HEK293 (cell line): ENCODE measurements around the gene SUSD6.

ENCODE experiments used
- CTCF ChIA-PET: fragments of 350-600 bp; formaldehyde crosslinking; extraction: SDS; loops from one replicate; lab custom pipeline; 2021; ENCODE audit warnings: antibody characterized with exemption; lab: Yijun Ruan, JAX
- POLR2A ChIA-PET: fragments of 300-600 bp; formaldehyde crosslinking; extraction: SDS; loops from one replicate; lab custom pipeline; 2020; ENCODE audit warnings: antibody characterized with exemption, inconsistent platforms; lab: Yijun Ruan, JAX
- H3K27ac ChIP-seq: fragments of 200-500 bp; sonication (Bioruptor generic); 2 replicates; pipeline ENCODE4 v1.5.1; 2014; ENCODE audit warnings: low read depth, low read length, control low read depth, inconsistent platforms; ENCODE audit errors: extremely low read depth
- H3K36me3 ChIP-seq, 2 experiments: fragments of 200-500 bp in 1 of 2; sonication (Bioruptor generic) in 1 of 2; 1 replicate in 1 of 2; 2 replicates in 1 of 2; pipeline ENCODE4 v1.5.1; 2014 to 2017; ENCODE audit warnings: inconsistent platforms in 2 of 2, low read length in 2 of 2; ENCODE audit not compliant: control insufficient read depth in 2 of 2, insufficient read depth in 1 of 2
- H3K4me1 ChIP-seq: fragments of 200-500 bp; sonication (Bioruptor generic); 2 replicates; pipeline ENCODE4 v1.5.1; 2014; ENCODE audit warnings: mild to moderate bottlenecking, low read length, inconsistent platforms; ENCODE audit not compliant: control insufficient read depth, insufficient read depth
- H3K4me3 ChIP-seq: 2 replicates; pipeline ENCODE4 v1.5.1; 2011; ENCODE audit warnings: low read depth, mild to moderate bottlenecking, control low read depth, low read length, moderate library complexity
- H3K9me3 ChIP-seq: fragments of 200-500 bp; sonication (Bioruptor generic); 2 replicates; pipeline ENCODE4 v1.5.1; 2014; ENCODE audit warnings: low read depth, low read length, inconsistent platforms; ENCODE audit not compliant: control insufficient read depth, insufficient read depth
- AEBP2 ChIP-seq: fragments of 450-650 bp; formaldehyde crosslinking; IDR thresholded peaks from 2 replicates; pipeline ENCODE4 v1.5.1; 2016; ENCODE audit warnings: missing biosample characterization, missing genetic modification characterization, borderline replicate concordance
- HOXA7 ChIP-seq: sonication (generic); formaldehyde crosslinking; IDR thresholded peaks from 2 replicates; pipeline ENCODE4 v1.8.1; 2022; ENCODE audit warnings: missing genetic modification reagents, borderline replicate concordance
- KLF17 ChIP-seq: fragments of 450-650 bp; formaldehyde crosslinking; IDR thresholded peaks from 2 replicates; pipeline ENCODE4 v1.5.1; 2016; ENCODE audit warnings: missing biosample characterization, missing genetic modification characterization
- KLF9 ChIP-seq: fragments of 450-650 bp; formaldehyde crosslinking; IDR thresholded peaks from 2 replicates; pipeline ENCODE4 v1.5.1; 2016; ENCODE audit warnings: missing biosample characterization, missing genetic modification characterization, low read depth
- PATZ1 ChIP-seq: fragments of 450-650 bp; formaldehyde crosslinking; IDR thresholded peaks from 2 replicates; pipeline ENCODE4 v1.5.1; 2016; ENCODE audit warnings: missing biosample characterization, missing genetic modification characterization
- REST ChIP-seq: fragments of 450-650 bp; formaldehyde crosslinking; IDR thresholded peaks from 2 replicates; pipeline ENCODE4 v1.5.1; 2016; ENCODE audit warnings: missing biosample characterization, missing genetic modification characterization
- ZEB2 ChIP-seq: fragments of 450-650 bp; formaldehyde crosslinking; IDR thresholded peaks from 2 replicates; pipeline ENCODE4 v1.5.1; 2016; ENCODE audit warnings: missing biosample characterization, missing genetic modification characterization
- ZFHX2 ChIP-seq: fragments of 450-650 bp; formaldehyde crosslinking; conservative IDR thresholded peaks from 2 replicates; pipeline ENCODE4 v1.5.1; 2016; ENCODE audit warnings: missing biosample characterization, missing genetic modification characterization
- ZIC2 ChIP-seq: fragments of 450-650 bp; formaldehyde crosslinking; IDR thresholded peaks from 2 replicates; pipeline ENCODE4 v1.5.1; 2016; ENCODE audit warnings: missing biosample characterization, missing genetic modification characterization
- ZNF202 ChIP-seq: fragments of 450-650 bp; formaldehyde crosslinking; IDR thresholded peaks from 2 replicates; pipeline ENCODE4 v1.5.1; 2016; ENCODE audit warnings: missing biosample characterization, missing genetic modification characterization, borderline replicate concordance
- ZNF311 ChIP-seq: fragments of 450-650 bp; formaldehyde crosslinking; IDR thresholded peaks from 2 replicates; pipeline ENCODE4 v1.5.1; 2017; ENCODE audit warnings: missing biosample characterization, missing genetic modification characterization, borderline replicate concordance
- ZNF513 ChIP-seq: fragments of 450-650 bp; IDR thresholded peaks from 2 replicates; pipeline ENCODE4 v1.5.1; 2018; ENCODE audit warnings: missing biosample characterization, missing genetic modification characterization
- ZNF514 ChIP-seq: fragments of 450-650 bp; formaldehyde crosslinking; IDR thresholded peaks from 2 replicates; pipeline ENCODE4 v1.5.1; 2016; ENCODE audit warnings: missing biosample characterization, missing genetic modification characterization
- ZNF558 ChIP-seq: fragments of 450-650 bp; formaldehyde crosslinking; IDR thresholded peaks from 2 replicates; pipeline ENCODE4 v1.5.1; 2016; ENCODE audit warnings: missing biosample characterization, missing genetic modification characterization
- ZNF692 ChIP-seq: fragments of 450-650 bp; formaldehyde crosslinking; IDR thresholded peaks from 2 replicates; pipeline ENCODE4 v1.5.1; 2016; ENCODE audit warnings: missing biosample characterization, missing genetic modification characterization
- ZNF707 ChIP-seq: fragments of 450-650 bp; formaldehyde crosslinking; IDR thresholded peaks from 2 replicates; pipeline ENCODE4 v1.5.1; 2016; ENCODE audit warnings: missing biosample characterization, missing genetic modification characterization

SUSD6 gene

GRCh38 chr14:69711477-69711876 lies 100.1 kb downstream of the SUSD6 start:
- H3K36me3 ChIP-seq, result peaks cover 0 to 34% of the 10 kb centered on the region in 2 experiments; a peak in 2 of 3 replicates
- H3K4me1 ChIP-seq, result peaks cover 36% of the 10 kb centered on the region
- POLR2A ChIA-PET, result interaction anchor here (0.5 kb wide), 1 partner anchor 52 kb away, joined by 6 read pairs; no protein-coding TSS in a partner anchor
- TF ChIP-seq PATZ1, result no peak
- TF ChIP-seq ZNF514, result no peak
- TF ChIP-seq REST (tag by site-specific recombination), result no peak
- no peak for TF ChIP-seq ZNF558
- no peaks in the 10 kb centered on the region for H3K9me3 ChIP-seq
- peak overlapping the region; percentile 97; the same call in 1 of the 2 replicates for H3K27ac ChIP-seq
- no peak overlapping the region for H3K4me3 ChIP-seq
- CTCF ChIA-PET, result interaction anchor here (1.7 kb wide), 1 partner anchor 103 kb away, joined by 4 read pairs; no protein-coding TSS in a partner anchor

GRCh38 chr14:69711881-69712560 lies 100.6 kb downstream of the SUSD6 start:
- Histone ChIP-seq H3K4me1 (peaks cover 40% of the 10 kb centered on the region), H3K4me3 (no peak overlapping the region), H3K36me3 (peaks cover 0 to 34% of the 10 kb centered on the region in 2 experiments; a peak in 2 of 3 replicates), H3K9me3 (no peaks in the 10 kb centered on the region), H3K27ac (peak overlapping the region; percentile 97)
- TF ChIP-seq HOXA7 (CRISPR knock-in tag) (no peak), ZIC2 (peak; percentile 13; the same call in 1 of the 2 replicates), ZNF707 (tag by site-specific recombination) (no peak)
- CTCF ChIA-PET, result interaction anchor here (1.2 to 2.6 kb wide), 3 partner anchors 15 to 127 kb away, joined by 4 to 18 read pairs (median 4); no protein-coding TSS in a partner anchor
- POLR2A ChIA-PET, result no interaction called here

- H3K4me1 ChIP-seq, result peaks cover 40% of the 10 kb centered on the region
- peak overlapping the region; percentile 97 for H3K27ac ChIP-seq
- POLR2A ChIA-PET, result interaction anchor here (0.8 kb wide), 1 partner anchor 55 kb away, joined by 3 read pairs; the partner anchor contains the start of gene SRSF5
- H3K4me3 ChIP-seq, result no peak overlapping the region
- peaks cover 0 to 34% of the 10 kb centered on the region in 2 experiments; a peak in 2 of 3 replicates for H3K36me3 ChIP-seq
- CTCF ChIA-PET, result interaction anchor here (1.1 to 2.6 kb wide), 3 partner anchors 14 to 128 kb away, joined by 3 to 18 read pairs (median 4); no protein-coding TSS in a partner anchor
- H3K9me3 ChIP-seq, result no peaks in the 10 kb centered on the region
- no peak for TF ChIP-seq KLF17
- 0 out of 2 replicates have a peak, but pooled peaks have one; percentile 12 for TF ChIP-seq ZEB2
- TF ChIP-seq ZNF513, result 0 out of 2 replicates have a peak, but pooled peaks have one; percentile 44
- no peak for TF ChIP-seq AEBP2
- TF ChIP-seq ZNF202 (tag by site-specific recombination), result no peak
- peak; percentile 31; the same call in 1 of the 2 replicates for TF ChIP-seq KLF9 (tag by site-specific recombination)
- peak; percentile 92 for TF ChIP-seq ZNF692
- TF ChIP-seq ZNF311, result no peak
- TF ChIP-seq ZFHX2, result peak; percentile 52; the same call in 1 of the 2 replicates
Measured at GRCh38 chr14:69712599-69713088, 101.2 kb downstream of the SUSD6 start.
